DMS53 treated with DMSO at 0.1 percent for 48 hours (cell line): Measurements from ENCODE around the gene SIM2.

Experiments
- DNase-seq: peaks from one replicate; lab custom pipeline; 2025; ENCODE audit not compliant: unreplicated experiment; lab: John Stamatoyannopoulos, UW

Gene SIM2

DNA sequence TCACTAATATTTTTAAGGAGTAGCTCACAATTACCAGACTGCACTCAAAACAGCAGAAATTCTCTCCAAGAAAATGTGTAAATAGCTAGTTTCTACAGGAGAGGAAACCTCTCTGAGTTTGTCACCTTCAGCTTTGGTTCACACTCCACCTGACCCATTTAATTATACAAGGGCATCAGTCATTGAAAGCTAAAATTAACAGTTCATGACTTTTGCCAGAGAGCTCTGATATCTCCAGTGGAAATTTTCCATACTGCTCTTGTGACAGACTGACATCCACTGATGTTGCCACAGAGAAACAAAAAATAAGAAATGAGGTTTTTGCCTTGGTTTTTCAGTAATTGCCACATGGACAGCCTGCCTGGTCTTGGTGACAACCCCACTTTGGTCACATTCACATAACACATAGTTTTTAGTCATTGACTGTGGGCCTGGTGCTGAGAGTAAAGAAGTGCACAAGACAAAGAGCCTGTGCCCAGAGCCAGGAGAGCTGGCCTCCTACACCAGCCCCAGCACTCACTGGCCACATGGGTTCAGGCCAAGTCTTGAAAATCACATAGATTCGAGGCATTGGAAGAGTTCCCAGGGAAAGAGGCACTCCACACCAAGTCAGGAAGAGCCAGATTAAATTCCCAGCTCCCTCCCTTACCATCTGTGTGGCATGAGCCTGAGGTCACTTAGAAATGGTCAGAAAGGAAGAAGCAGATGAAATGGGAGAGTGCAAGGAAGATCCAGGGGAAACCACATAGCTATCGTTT, 13.8 kb upstream of the SIM2 start:
- DNase-seq = no peak

DNA sequence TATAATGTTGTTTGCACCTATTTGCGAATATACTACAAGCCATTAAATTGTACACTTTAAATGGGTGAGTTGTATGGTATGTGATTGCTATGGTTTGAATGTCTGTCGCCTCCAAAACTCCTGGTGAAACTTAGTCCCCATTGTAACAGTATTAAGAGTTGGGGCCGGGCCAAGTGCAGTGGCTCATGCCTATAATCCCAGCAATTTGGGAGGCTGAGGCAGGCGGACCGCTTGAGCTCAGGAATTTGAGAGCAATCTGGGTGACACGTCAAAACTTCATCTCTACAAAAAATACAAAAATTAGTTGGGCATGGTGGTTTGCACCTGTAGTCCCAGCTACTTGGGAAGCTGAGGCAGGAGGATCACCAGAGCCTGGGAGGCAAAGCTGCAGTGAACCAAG, 12.0 kb upstream of the SIM2 start:
- DNase-seq = no peak

DNA sequence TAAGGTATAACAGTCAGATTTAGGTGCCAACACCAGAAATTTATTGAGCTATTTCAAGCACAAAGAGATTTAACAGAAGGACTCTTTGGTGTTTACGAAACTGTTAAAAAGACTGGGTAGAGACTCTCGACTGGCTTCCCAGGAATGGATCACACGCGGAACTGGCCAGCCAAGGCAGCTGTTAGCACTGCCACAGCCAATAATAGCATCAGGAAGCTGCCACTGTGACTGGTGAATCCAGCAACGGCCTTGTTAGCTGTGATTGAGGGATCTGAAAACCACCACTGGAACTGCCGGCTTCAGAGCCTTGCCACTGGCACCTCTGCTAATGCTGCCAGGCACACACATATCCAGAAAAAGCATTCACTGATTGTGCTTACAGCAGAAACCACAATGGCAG, 10.6 kb upstream of the SIM2 start:
- no peak for DNase-seq

DNA sequence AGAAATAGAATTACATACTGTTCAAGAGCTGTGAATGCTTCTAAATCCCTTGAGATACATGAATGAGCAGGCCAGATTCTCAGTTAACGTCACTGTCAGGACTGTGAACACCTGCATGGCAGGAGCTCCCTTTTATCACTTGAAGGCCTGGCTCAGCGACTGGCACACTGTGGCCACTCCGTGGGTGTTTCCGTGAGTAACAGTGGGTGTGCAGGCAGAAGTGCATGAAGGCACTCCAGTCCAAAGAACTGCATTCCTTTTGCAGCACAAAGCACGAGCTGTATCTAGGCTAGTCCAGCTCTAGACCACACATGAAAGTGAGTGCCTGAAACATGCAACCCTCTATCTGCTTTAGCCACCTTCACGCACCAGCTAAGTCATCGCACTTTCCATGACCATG, 9.6 kb upstream of the SIM2 start:
- DNase-seq = no peak

DNA sequence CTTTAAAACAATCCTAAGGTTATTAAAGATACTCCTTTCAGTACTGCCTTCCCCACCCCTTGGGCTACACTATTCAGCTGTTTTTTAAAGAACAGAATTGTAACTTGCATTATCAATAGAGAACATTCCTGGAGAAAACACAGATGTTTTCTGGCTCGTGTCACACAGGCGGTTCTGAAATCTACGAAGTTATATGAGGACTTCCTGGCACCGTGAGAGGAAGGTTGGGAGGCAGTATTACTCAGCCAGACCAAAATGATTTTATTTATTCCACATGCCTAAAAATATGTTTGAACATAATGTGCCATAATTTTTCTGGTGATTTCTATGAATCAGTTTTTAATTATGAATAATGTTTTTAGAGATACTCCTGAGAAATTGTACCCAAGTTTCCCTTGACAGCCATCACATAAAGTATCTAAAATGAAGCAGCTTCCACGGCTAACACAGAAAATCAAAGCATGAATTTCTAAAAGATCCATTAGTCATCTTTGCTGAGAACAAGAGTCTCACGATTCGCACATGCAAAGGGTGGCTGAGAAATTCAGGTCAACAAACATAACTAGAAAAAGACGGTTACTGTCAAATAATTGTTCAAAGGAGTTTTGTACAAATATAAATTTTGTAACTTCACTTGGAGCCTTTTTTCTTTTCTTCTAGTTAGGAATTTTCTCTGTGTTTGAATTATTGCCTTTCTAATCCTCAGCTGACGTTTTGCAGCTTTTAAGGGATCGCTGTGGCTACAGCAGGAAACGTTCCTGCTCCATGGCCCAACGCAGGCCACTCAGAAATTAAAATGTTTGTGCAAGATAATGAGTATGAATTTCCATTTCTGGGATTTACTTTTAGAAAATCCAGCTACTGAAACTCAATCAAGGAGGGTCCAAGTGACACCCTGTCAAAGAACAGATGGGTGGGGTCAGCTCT, 8.0 kb upstream of the SIM2 start:
- no peak for DNase-seq

DNA sequence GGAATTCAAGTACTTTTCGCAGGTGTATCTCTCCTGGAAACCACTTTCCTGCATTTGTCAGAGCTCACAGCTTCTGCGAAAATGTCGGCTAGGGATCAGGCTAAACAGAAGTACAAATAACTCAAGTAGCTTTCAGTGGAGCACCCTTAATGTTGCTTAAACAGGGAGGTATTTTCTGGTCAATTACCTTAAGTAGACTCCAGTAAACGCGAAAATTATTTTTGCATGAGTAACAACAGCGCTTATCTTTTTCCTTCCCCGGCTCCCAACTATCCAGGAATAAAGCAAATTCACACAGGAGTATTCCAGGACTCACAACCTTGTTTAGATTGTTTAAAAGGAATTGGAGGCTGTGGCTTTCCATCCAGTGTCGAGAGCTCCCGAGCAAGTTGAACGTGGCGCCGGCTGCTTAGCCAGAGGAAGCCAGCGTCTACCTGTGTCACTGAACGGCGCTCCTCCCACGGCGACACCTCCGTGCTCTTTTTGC, 7.3 kb upstream of the SIM2 start:
- no peak for DNase-seq

DNA sequence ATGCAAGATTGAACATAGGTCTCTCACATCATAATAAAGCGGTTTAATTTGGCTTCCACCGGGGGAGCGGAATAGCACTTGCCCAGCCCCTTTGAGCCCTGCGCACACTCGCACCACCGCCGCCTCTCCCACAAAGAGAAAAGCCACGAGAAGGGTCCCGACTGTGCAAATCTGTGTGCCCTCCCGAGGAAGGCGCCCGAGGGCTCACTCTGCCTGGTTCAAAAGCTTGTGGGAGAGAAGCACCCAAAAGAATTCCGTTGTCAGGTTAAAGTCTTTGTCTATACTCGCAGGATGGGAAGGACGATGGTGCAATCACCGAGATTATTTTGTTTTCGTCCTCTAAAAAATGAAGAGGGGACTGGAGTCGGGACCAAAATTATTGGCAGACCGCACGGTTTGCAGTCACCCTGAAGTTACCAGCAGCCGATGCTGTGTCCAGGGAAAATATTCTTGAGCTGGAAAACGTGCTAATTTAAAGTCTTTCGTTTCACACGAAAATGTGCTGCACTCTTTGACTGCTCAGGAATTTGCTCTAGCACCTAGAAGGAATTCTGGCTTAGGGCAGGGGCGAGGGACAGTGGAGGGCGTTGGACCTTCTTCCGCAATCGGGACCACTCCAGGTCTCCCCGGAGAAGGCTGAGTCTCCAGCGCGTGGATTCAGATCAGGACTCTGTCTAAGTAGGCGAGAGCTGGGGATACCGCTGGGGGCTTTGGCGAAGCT, 6.6 kb upstream of the SIM2 start:
- DNase-seq = no peak

DNA sequence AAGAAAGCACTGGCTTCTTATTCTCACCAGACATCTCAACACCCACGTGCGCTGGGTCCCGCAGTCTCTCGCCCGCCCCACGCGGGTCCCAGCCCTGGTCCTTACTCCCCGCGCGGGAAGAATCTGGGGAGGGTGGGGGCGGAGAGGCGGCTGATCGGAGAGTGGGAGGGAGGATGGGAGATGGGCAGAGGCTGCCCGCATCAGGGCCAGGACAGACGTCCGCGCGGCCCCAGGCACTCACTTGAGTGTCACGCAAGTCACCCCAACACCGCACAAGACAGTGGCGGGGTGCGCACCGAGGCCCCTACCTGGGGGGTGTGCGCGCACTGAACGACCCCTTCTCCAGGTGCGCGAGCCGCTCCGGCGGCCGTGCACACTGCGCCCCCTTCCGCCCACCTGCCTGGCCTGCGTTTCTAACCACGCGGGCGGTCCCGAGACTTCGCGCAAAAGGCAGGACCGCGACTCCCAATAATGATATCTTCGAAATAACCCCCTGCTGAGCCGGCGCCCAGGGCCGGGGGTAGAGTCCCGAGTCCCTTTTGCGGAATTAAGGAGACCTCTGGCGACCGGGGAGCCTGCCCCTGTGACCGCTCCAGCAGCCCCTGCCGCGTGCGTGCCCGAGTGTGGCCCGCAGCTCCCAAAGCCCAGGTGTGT, 6.0 kb upstream of the SIM2 start:
- DNase-seq = no peak

DNA sequence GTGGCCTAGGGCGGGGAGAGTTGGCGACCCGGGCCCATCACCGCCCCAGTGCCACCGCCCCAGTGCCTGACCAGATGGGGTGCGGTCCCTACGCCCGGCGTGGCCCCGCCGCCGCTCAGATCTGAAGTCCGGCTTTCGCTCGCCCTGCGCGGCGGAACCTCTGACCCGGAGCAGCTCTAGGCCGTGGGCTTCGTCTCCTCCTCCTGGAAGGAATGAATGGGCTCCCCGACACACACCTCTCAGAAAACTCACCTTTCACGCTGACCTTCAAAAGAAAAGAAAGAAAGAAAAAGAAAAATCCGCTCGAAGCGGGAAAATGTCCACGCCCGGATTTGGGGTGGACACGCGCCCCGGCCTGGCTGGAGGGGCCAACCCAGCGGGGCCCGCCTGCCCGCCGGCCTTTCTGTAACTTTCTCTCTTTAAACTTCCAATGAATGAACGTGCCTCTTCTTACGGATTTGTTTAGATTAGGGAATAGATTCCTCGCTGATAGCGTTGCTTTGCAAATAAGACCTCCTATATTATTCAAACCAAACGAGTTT, 5.4 kb upstream of the SIM2 start:
- no peak for DNase-seq

DNA sequence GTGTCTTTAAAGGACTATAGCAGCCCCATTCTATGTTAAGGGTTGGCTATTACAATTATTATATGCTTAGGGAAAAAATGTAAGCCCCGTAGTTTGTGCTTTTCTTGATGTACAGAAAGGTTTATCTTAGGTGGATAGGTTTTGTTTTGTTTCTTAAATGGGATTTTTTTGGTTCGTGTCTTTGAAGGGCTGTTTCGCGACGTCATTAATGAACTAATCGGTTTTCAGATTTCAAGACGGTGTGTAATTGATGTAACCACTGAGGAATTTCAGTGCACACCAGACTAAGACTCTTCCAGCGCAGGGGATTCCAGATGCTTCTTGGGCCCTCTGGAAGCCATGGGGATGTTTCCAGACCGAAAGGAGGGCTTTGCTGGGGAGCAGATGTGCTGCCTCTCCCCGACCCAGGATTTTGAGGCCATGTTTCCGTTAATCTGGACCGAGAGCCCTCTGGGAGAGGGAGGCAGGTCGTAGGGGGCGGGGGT, 4.8 kb upstream of the SIM2 start:
- no peak for DNase-seq

DNA sequence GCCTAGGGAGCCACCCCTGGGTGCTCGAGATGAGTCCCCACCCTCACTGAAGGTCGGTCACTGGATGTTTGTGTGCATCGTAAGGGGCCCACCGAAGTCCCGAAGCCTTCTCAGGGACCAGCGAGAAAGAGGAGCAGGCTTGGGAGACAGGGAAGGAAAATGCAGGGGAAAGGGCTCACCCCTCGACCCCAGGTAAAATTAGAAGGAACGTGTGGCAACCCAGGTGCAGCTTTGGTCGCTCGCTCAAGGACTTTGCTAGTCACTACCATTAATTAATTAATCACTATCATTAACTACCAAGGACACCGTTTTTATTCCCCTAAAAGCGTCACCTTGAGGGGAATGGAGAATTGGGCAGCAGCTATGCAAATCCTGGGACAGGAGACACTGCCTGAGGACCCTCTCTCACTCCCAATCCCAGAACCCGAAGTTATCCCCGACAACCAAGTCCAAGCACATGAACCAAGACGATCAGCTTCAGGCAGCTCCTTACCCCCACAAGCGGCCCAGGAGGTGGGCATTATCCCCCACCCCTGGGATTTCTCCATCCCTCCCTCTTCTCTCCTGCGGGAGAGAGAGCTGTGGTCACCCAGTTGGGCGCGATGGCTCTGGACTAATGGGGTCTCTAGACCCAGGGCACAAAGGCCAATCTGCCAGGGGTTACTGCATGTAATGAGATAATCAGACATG, 4.2 kb upstream of the SIM2 start:
- no peak for DNase-seq

DNA sequence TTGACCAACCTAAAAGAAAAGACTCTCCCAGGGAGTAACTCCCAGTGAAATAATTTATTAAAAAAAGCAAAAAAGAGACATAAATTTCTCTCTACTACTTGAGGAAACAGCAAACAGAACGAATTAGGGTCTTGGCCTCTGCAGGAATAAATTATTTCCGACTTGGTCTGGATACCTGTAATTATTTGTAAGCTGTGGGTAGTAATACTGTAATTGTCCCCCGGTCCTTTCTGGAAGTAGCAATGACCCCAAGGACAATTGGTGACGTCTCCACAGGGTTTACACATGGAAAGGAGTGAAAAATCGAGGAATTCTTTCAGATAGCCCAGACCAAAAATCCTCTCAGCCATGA, 3.7 kb upstream of the SIM2 start:
- DNase-seq = no peak

DNA sequence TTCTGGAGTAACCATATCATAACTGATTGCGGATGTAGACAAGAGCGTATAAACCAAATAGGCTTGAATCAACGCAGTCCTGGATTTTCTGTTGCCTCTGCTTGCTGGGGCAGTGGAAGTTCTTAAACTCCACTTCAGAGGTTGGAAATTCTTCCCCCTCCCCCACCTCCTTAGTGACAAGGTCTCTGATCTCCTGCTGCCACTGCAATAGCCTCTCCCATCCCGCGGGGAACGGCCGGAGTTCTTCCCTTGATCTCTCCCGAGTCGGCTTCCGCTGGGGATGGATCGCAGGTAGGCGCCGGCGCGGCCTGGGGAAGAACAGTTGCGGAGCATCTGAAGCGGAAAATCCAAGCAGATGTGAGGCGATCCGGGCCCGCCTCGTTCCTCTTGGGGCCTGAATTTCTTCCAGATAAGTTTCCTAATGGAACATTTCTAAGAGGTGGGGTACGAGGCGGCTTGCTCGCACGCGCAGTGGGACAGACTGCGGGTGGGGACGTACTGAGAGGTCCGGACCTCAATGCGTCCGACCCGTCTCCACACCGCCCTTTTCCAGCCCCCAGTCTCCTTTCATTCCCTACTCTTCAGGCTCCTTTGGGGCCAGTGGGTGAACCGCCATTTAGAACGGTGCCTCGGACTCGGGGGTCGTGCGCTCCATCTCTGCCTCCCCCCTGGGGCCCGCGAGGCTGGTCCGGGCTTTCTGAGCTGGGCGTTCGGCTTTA, 3.1 kb upstream of the SIM2 start:
- no peak for DNase-seq

DNA sequence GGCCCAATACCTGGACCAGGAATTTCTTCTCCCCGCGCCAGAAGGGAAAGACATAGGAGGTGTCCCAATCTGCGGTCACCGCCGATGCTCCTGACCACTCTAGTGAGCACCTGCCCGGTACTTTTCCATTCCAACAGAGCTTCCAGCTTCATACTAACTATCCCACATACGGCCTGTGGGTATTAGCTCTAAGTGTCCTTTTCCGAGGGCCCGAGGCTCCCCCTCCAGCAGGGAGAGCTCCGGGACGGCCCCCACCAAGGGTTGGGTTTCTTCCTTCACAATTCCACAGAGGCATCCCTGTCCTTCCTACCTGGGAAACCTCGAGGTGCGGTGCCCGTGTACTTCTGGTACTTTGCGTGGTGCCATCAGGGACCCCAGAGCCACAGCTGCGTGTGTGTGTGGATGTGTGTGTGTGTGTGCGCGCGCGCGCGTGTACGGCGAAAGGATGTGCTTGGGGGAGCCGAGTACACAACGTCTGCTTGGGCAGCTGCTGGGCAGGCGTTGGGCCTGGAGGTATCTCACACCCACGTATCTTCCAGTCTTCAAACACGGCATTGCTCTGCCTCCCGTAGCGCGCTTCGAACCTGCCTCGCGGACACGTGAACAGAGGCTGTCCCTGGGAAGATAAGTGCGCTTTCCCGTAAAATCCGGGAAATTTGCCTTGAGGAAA, 2.4 kb upstream of the SIM2 start:
- no peak for DNase-seq

DNA sequence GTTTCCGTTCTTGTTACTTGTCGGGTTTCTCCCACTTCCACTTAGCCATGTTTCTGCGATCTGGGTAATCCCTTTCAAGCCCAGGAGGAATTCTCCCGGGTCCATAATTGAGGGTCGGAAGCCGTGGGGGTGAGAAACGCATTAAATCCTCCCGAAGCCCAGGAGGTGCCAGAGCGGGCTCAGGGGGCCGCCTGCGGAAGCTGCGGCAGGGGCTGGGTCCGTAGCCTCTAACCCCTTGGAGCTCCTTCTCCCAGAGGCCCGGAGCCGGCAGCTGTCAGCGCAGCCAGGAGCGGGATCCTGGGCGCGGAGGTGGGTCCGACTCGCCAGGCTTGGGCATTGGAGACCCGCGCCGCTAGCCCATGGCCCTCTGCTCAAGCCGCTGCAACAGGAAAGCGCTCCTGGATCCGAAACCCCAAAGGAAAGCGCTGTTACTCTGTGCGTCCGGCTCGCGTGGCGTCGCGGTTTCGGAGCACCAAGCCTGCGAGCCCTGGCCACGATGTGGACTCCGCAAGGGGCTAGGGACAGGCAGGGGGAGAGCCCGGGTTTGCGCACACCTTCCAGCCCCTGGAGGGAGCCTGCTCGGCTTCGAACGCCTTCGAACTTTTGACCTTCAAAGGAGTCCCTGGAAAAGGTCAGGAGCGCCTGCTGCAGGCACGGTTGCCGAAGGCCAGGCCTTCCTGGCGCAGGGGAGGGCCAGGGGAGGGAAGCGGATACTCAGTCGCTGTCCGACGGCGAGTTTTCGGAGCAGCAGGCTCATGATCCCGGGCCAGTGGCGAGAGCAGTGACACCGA, 1.7 kb upstream of the SIM2 start:
- DNase-seq = no peak

DNA sequence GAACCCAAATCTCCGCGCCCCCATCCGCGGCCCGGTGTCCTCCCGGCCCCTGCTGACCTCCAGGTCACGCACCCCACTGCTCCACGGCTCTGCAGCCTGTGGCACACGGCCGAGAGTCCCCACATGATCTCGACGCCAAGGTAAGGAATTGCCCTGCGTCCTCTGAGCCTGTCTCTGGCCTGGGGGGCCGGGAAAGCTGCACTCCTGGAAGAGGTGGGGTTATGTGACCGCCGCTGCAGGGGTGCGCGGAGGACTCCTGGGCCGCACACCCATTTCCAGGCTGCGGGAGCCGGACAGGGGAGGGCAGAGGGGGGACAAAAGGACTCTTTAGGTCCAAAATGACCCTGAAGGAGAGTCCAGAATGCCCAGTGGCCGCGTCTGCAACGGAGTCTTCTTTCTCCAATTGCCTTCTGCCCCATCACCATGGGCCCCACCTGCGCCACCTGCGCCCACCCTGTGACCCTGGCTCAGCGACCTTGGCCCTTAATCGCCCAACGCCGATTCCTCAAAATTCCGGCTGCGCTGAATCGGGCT, 997 bp upstream of the SIM2 start:
- DNase-seq = no peak

DNA sequence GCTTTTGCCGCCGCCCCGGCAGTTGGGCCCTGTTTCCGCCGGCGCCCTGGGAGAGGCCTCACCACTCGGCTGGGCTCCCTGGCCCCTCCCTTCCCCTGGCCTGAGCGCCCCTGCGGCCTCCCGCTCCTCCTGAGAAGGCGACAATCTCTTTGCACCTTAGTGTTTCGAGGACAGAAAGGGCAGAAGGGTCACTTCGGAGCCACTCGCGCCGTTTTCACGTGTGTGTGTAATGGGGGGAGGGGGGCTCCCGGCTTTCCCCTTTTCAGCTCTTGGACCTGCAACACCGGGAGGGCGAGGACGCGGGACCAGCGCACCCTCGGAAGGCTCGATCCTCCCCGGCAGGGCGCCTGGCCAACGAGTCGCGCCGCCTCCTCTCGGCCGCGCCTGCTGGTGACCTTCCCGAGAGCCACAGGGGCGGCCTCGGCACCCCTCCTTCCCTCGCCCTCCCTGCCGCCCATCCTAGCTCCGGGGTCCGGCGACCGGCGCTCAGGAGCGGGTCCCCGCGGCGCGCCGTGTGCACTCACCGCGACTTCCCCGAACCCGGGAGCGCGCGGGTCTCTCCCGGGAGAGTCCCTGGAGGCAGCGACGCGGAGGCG, 432 bp upstream of the SIM2 start:
- DNase-seq = no peak
